HepG2 (cell line): ENCODE measurements around the gene INSYN2B. TPM values are rescaled to one million over a fixed set of nuclear protein-coding genes. Genes with fewer than 3 reads are reported as not detected.

Experiments used
- ATAC-seq: fragments of 200-7000 bp; cut with Tn5 transposase; 3 replicates; pipeline ENCODE4 v1.9.1; 2020; ENCODE audit warnings: mild to moderate bottlenecking, moderate library complexity
- BruUV-seq: library from RNA; stranded (reverse); fragments of 400-500 nt; replicated peaks from 2 replicates; lab custom pipeline; 2021; lab: Mats Ljungman, UMichigan
- CTCF ChIA-PET: fragments of 300-600 bp; formaldehyde crosslinking; extraction: SDS; loops from one replicate; lab custom pipeline; 2021; ENCODE audit warnings: low total read pairs, inconsistent platforms, low intra/inter-chr PET ratio; lab: Yijun Ruan, JAX
- POLR2A ChIA-PET: fragments of 350-600 bp; sonication (Branson Sonifier 250); formaldehyde crosslinking; loops from one replicate; lab custom pipeline; 2020; ENCODE audit warnings: antibody characterized with exemption, inconsistent platforms; lab: Yijun Ruan, JAX
- DNase-seq: peaks from one replicate; pipeline ENCODE4 v3.0.0-alpha.2; 2015; ENCODE audit warnings: low spot score
- FAIRE-seq: peaks from 3 replicates; lab custom pipeline; 2011; peaks lifted over from hg19 to GRCh38; lab: Jason Lieb, UNC
- H2AFZ ChIP-seq: one replicate; pipeline ENCODE4 v1.6.1; 2011; ENCODE audit warnings: low read length, inconsistent platforms
- H3K27ac ChIP-seq: fragments of 300-600 bp; 3 replicates; pipeline ENCODE4 v1.8.0; 2011; ENCODE audit warnings: mixed run types, mild to moderate bottlenecking, mixed read lengths, low read length, inconsistent platforms; ENCODE audit not compliant: insufficient read depth; ENCODE audit errors: extremely low read length
- H3K27me3 ChIP-seq, 2 experiments: fragments of 200-600 bp in 1 of 2; 2 replicates in 1 of 2; 3 replicates in 1 of 2; pipeline versions ENCODE4 v1.6.0 to v1.8.0; 2011; ENCODE audit warnings: low read length in 2 of 2, mild to moderate bottlenecking in 2 of 2, moderate library complexity in 2 of 2, inconsistent platforms in 1 of 2; ENCODE audit not compliant: insufficient read depth in 2 of 2, control insufficient read depth in 1 of 2
- H3K36me3 ChIP-seq, 2 experiments: fragments of 200-600 bp in 1 of 2; replicated peaks in 1 of 2; 2 replicates in 1 of 2; 3 replicates in 1 of 2; pipeline versions ENCODE4 v1.5.1 to v1.8.0; 2011; ENCODE audit warnings: low read length in 2 of 2, inconsistent platforms in 1 of 2; ENCODE audit not compliant: insufficient read depth in 2 of 2, control insufficient read depth in 1 of 2
- H3K4me1 ChIP-seq: 2 replicates; pipeline ENCODE4 v1.5.1; 2012; ENCODE audit warnings: low read length, inconsistent platforms; ENCODE audit not compliant: insufficient read depth
- H3K4me2 ChIP-seq: 2 replicates; pipeline ENCODE4 v1.6.0; 2011; ENCODE audit warnings: low read depth, low read length, inconsistent platforms
- H3K4me3 ChIP-seq, 3 experiments: fragments of 200-600 bp in 1 of 3; sonication (generic), shearing (Covaris generic) in 1 of 3; replicated peaks in 1 of 3; 2 replicates each; pipeline ENCODE4 v1.5.1; 2011 to 2016; ENCODE audit warnings: low read length in 3 of 3, inconsistent platforms in 2 of 3, low read depth in 2 of 3, mild to moderate bottlenecking in 2 of 3, control low read depth in 1 of 3, mixed read lengths in 1 of 3; ENCODE audit not compliant: insufficient read depth in 1 of 3
- H3K79me2 ChIP-seq: one replicate; pipeline ENCODE4 v1.6.1; 2011; ENCODE audit warnings: low read length, inconsistent platforms; ENCODE audit not compliant: insufficient read depth
- H3K9ac ChIP-seq: 2 replicates; pipeline ENCODE4 v1.6.0; 2011; ENCODE audit warnings: mild to moderate bottlenecking, low read depth, low read length, inconsistent platforms; ENCODE audit not compliant: insufficient read depth
- H3K9me3 ChIP-seq: 2 replicates; pipeline ENCODE4 v1.5.1; 2012; ENCODE audit warnings: mild to moderate bottlenecking, low read length
- H4K20me1 ChIP-seq: 2 replicates; pipeline ENCODE4 v1.6.0; 2011; ENCODE audit warnings: inconsistent platforms, mild to moderate bottlenecking, low read length, moderate library complexity; ENCODE audit not compliant: insufficient read depth
- ATF1 ChIP-seq: IDR thresholded peaks from 2 replicates; pipeline ENCODE4 v1.6.1; 2016; ENCODE audit warnings: mild to moderate bottlenecking, control low read depth
- CEBPB ChIP-seq: IDR thresholded peaks from 2 replicates; pipeline ENCODE4 v1.6.1; 2011; ENCODE audit warnings: low read depth, low read length, improper control_type of control experiment, borderline replicate concordance
- HINFP ChIP-seq: sonication (generic); formaldehyde crosslinking; IDR thresholded peaks from 2 replicates; pipeline ENCODE4 v1.4.0; 2020; ENCODE audit warnings: low read depth, mild to moderate bottlenecking, missing genetic modification reagents
- KDM4B ChIP-seq: sonication (generic); formaldehyde crosslinking; IDR thresholded peaks from 2 replicates; pipeline ENCODE4 v1.4.0; 2020; ENCODE audit warnings: missing genetic modification reagents
- RFXAP ChIP-seq: sonication (generic); formaldehyde crosslinking; IDR thresholded peaks from 2 replicates; pipeline ENCODE4 v1.4.0; 2020; ENCODE audit warnings: missing genetic modification reagents, borderline replicate concordance
- TEF ChIP-seq: sonication (generic); formaldehyde crosslinking; IDR thresholded peaks from 2 replicates; pipeline ENCODE4 v1.5.0; 2020; ENCODE audit warnings: missing genetic modification reagents
- ZNF337 ChIP-seq: sonication (generic); formaldehyde crosslinking; IDR thresholded peaks from 2 replicates; pipeline ENCODE4 v1.5.1; 2020; ENCODE audit warnings: missing genetic modification reagents, low read depth, mild to moderate bottlenecking, borderline replicate concordance
- ZNF34 ChIP-seq: sonication (generic); formaldehyde crosslinking; IDR thresholded peaks from 2 replicates; pipeline ENCODE4 v1.4.0; 2020; ENCODE audit warnings: mild to moderate bottlenecking, missing genetic modification reagents, borderline replicate concordance
- ZNF670 ChIP-seq: sonication (generic); formaldehyde crosslinking; IDR thresholded peaks from 2 replicates; pipeline ENCODE4 v1.8.0; 2022; ENCODE audit warnings: mild to moderate bottlenecking, missing genetic modification reagents, borderline replicate concordance
- WGBS: methylation state at CpG from one replicate; pipeline ENCODE4 v1.1.6; 2017; ENCODE audit warnings: low lambda C conversion rate; 5-methylcytosine and 5-hydroxymethylcytosine counted together
- in situ Hi-C: cut with HindIII; loops from 2 replicates; pipeline ENCODE4 v1.10.0; 2017; ENCODE audit warnings: low pct_unique_long_range_greater_than_20kb; ENCODE audit not compliant: extremely low pct_ligation_motif_present
- intact Hi-C: fragments of 100-400 bp; cut with micrococcal nuclease; formaldehyde crosslinking; loops from one replicate; pipeline ENCODE4 v1.10.0; 2022; ENCODE audit not compliant: unreplicated experiment
- polyA plus RNA-seq, 8 experiments: library from polyadenylated mRNA; depleted of rRNA in 3 of 8; stranded (reverse) in 7 of 8; unstranded in 1 of 8; fragments of >200 nt; fragmentation: Illumina TruSeq in 4 of 8; extraction: Trizol in 4 of 8; gene quantifications; 2 replicates each; pipeline versions ENCODE4 v1.2.1 to v1.2.3, GENCODE V29; 2011 to 2016; ENCODE audit warnings: low read depth in 4 of 8, missing spikeins in 1 of 8, mixed read lengths in 1 of 8; ENCODE audit not compliant: insufficient read depth in 1 of 8
- total RNA-seq, 5 experiments: library from RNA; depleted of rRNA; stranded (reverse); fragments of >200 nt; fragmentation: Illumina TruSeq; extraction: Trizol; gene quantifications; 2 replicates each; pipeline ENCODE4 v1.2.3, GENCODE V29; 2016; ENCODE audit warnings: low read depth in 1 of 5

The INSYN2B gene
- total and polyA plus RNA-seq, 2 of the 13 experiments (the other 11 are each of a cell fraction or from before 2014, with no cell fraction given) = not detected

GRCh38 chr5:169861934-169862333 lies 118.4 kb downstream of the INSYN2B start (continued):
- TF ChIP-seq HINFP (CRISPR knock-in tag) (no peak), ZNF337 (CRISPR knock-in tag) (no peak), TEF (no peak), RFXAP (CRISPR knock-in tag) (no peak), KDM4B (CRISPR knock-in tag) (no peak), ZNF34 (CRISPR knock-in tag) (no peak), ATF1 (CRISPR knock-in tag) (no peak)

DNA sequence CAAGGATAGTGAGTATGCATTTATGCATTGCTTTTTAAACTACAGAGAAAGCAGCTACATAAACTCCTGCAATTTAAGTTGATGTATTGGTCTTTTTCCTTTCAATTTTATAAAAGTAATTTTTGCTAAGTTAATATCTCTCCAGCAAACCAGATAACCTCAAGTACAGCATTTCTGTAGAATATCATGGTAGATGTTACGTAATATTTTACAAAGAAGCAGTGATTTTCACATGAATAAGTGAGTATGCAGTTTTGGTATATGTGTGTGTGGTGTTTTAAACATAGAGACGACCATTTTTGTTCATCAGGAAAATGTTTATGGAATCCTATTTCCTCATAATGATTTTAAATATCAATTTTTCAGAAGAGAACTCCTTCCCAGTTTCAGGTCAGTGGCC lies 118.9 kb downstream of the INSYN2B start:
- in situ Hi-C loops (no loop called here), intact Hi-C loops (no loop called here)
- FAIRE-seq (no peak), ATAC-seq (no peak), DNase-seq (no peak)
- Histone ChIP-seq H3K4me3 (no peak overlapping the region), H2AFZ (no peak overlapping the region), H3K9ac (no peak overlapping the region), H3K4me1 (no peaks in the 10 kb centered on the region), H3K79me2 (no peaks in the 10 kb centered on the region), H3K36me3 (no peaks in the 10 kb centered on the region), H3K9me3 (no peaks in the 10 kb centered on the region), H4K20me1 (no peaks in the 10 kb centered on the region), H3K4me2 (no peak overlapping the region), H3K27ac (no peak overlapping the region), H3K27me3 (no peaks in the 10 kb centered on the region; a peak in 1 of 5 replicates)
- ChIA-PET CTCF (no interaction called here), POLR2A (no interaction called here)
- no TSS peak for BruUV-seq
- TF ChIP-seq ZNF670 (CRISPR knock-in tag) = no peak
- peak; percentile 27; the same call in 1 of the 2 replicates for TF ChIP-seq CEBPB
- 10% methylated on average over 2 of the region's 2 CpGs for WGBS
